Ovary (tissue), 9 donors: ENCODE data around the gene CNRIP1. TPM values are rescaled to one million over a fixed set of nuclear protein-coding genes. Genes with fewer than 3 reads are reported as not detected.

ENCODE experiments used
- DNase-seq, 5 donors: peaks; one replicate each; pipeline ENCODE4 v3.0.0-alpha.2; 2019 to 2020
- H3K27ac ChIP-seq, 2 donors: fragments of 200-600 bp; one replicate each; pipeline versions ENCODE4 v1.5.1 to v1.8.0; 2019 to 2022
- H3K27me3 ChIP-seq: fragments of 200-600 bp; one replicate; pipeline ENCODE4 v1.8.0; 2022
- H3K36me3 ChIP-seq: fragments of 200-600 bp; sonication (generic); one replicate; pipeline ENCODE4 v1.5.1; 2019
- H3K4me1 ChIP-seq: one replicate; pipeline ENCODE4 v1.8.1; 2013; ENCODE audit warnings: mild to moderate bottlenecking, moderate library complexity; ENCODE audit not compliant: insufficient read depth
- H3K4me3 ChIP-seq: fragments of 200-600 bp; sonication (generic); one replicate; pipeline ENCODE4 v1.5.1; 2017
- H3K9me3 ChIP-seq, 2 donors: fragments of 200-600 bp in 1 of 2; sonication (generic) in 1 of 2; one replicate each; pipeline versions ENCODE4 v1.5.1 to v1.8.1; 2013 to 2019; ENCODE audit warnings: mild to moderate bottlenecking in 1 of 2, moderate library complexity in 1 of 2
- EP300 ChIP-seq: sonication (generic); formaldehyde crosslinking; IDR thresholded peaks from one replicate; pipeline ENCODE4 v1.6.1; 2017; ENCODE audit warnings: antibody characterized with exemption
- POLR2A ChIP-seq: fragments of 450-650 bp; IDR thresholded peaks from one replicate; pipeline ENCODE4 v1.6.1; 2017; ENCODE audit warnings: antibody characterized with exemption, mild to moderate bottlenecking, moderate library complexity
- WGBS, 3 donors: extraction: QIAGEN DNeasy Blood & Tissue Kit in 1 of 3; methylation state at CpG; one replicate each; pipeline versions ENCODE4 v1.1.5 to v1.1.7; 2013 to 2017; 5-methylcytosine and 5-hydroxymethylcytosine counted together
- intact Hi-C, 4 donors: fragments of 100-400 bp; cut with DNase I; formaldehyde crosslinking; loops; one replicate each; pipeline versions ENCODE4 v1.11.0 to v1.15.1; 2022 to 2023
- polyA plus RNA-seq, 2 donors: library from polyadenylated mRNA; stranded (reverse); fragments of 200-250 nt in 1 of 2; fragments of 350-450 nt in 1 of 2; fragmentation: Illumina TruSeq in 1 of 2; extraction: RNeasy Lipid Tissue Mini Kit (QIAGEN cat#74804) in 1 of 2; gene quantifications; one replicate each; pipeline ENCODE4 v1.2.3, GENCODE V29; 2013 to 2014
- total RNA-seq, 7 donors: library from RNA; depleted of rRNA in 2 of 7; stranded (reverse); fragments of >200 nt in 2 of 7; fragmentation: NEBNext Ultra II Directional in 3 of 7; extraction: Animal tissue kit (Norgen Biotek cat#: 25700) in 3 of 7; gene quantifications; one replicate each; pipeline versions ENCODE4 v1.1.0 to v1.2.4, GENCODE V29; 2016 to 2023
- TF ChIP-seq, protein P1 (sequence below), 3 donors: fragments of 450-650 bp in 2 of 3; fragments of 200-600 bp in 1 of 3; IDR thresholded peaks; one replicate each; pipeline versions ENCODE4 v1.5.1 to v1.8.0; 2016 to 2022; ENCODE audit warnings: antibody characterized with exemption in 3 of 3, mild to moderate bottlenecking in 1 of 3
- donor health status: DM: no; HTN: no; CAD: no; lungs with moderate emphysema.
- donor health status: DM: no; HTN: no; CAD: no.
- donor health status: Bipolar disorder and iron deficiency.
- donor health status: DM: yes; HTN: yes; CAD: no.
- donor health status: DM: no; HTN: no; CAD: no.
- donor health status: DM: yes; HTN: yes; CAD: no.

The CNRIP1 gene
- total and polyA plus RNA-seq, 9 donors: 29.8 to 95.5 (median 50.2) TPM

DNA sequence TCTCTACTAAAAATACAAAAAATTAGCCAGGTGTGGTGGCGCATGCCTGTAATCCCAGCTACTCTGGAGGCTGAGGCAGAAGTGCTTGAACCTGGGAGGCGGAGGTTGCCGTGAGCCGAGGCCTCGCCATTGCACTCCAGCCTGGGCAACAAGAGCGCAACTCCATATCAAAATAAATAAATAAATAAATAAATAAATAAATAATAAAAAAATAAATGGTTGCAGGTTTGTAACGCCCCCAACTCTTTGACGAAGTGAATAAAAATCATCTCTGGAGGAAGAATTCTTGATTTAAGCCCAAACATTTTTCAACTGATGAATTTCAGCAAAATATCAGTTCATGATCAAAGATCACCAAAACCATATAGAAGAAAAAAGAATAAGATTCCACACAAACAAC, 13.3 kb upstream of the CNRIP1 start:
- Histone ChIP-seq H3K27me3 (no peaks in the 10 kb centered on the region), H3K36me3 (no peaks in the 10 kb centered on the region), H3K4me1 (no peaks in the 10 kb centered on the region), H3K4me3 (no peak overlapping the region), H3K9me3 (no peaks in the 10 kb centered on the region), H3K27ac (no peak overlapping the region)
- intact Hi-C loops: no loop called here
- DNase-seq: no peak
- TF ChIP-seq, protein P1, sequence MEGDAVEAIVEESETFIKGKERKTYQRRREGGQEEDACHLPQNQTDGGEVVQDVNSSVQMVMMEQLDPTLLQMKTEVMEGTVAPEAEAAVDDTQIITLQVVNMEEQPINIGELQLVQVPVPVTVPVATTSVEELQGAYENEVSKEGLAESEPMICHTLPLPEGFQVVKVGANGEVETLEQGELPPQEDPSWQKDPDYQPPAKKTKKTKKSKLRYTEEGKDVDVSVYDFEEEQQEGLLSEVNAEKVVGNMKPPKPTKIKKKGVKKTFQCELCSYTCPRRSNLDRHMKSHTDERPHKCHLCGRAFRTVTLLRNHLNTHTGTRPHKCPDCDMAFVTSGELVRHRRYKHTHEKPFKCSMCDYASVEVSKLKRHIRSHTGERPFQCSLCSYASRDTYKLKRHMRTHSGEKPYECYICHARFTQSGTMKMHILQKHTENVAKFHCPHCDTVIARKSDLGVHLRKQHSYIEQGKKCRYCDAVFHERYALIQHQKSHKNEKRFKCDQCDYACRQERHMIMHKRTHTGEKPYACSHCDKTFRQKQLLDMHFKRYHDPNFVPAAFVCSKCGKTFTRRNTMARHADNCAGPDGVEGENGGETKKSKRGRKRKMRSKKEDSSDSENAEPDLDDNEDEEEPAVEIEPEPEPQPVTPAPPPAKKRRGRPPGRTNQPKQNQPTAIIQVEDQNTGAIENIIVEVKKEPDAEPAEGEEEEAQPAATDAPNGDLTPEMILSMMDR (IDR thresholded peaks at IDR 0.05): no peak
- TF ChIP-seq EP300 (no peak), POLR2A (no peak)
- 85 to 89% (median 85%) methylated on average over 8 of the region's 8 CpGs for WGBS, 3 donors

DNA sequence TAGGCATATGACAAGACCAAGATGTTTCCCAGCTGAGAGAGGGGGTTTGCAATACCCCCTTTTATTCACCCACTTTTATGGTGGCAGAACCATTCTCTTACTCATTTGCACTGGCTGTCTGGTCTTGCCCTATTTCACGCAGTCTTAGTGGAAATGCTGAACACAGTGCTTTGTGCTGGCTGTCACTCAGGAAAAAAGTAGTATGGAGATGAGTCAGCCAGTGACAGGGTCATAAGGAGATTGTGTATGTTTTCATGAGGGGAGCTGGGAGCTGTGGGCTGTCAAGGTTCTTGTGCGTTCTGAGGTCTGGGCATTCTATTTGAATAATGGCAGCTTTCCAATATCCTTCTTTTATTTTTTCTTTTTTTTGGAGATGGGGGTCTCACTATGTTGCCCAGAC, 10.9 kb upstream of the CNRIP1 start:
- H3K4me1 ChIP-seq: no peaks in the 10 kb centered on the region
- no peak for DNase-seq
- H3K9me3 ChIP-seq: no peaks in the 10 kb centered on the region
- H3K4me3 ChIP-seq: no peak overlapping the region
- WGBS, 3 donors: 33 to 44% (median 39%) methylated on average over 2 of the region's 2 CpGs
- no peaks in the 10 kb centered on the region for H3K36me3 ChIP-seq
- TF ChIP-seq POLR2A (no peak), EP300 (no peak)
- no peaks in the 10 kb centered on the region for H3K27me3 ChIP-seq
- H3K27ac ChIP-seq: no peak overlapping the region
- intact Hi-C loops: no loop called here

DNA sequence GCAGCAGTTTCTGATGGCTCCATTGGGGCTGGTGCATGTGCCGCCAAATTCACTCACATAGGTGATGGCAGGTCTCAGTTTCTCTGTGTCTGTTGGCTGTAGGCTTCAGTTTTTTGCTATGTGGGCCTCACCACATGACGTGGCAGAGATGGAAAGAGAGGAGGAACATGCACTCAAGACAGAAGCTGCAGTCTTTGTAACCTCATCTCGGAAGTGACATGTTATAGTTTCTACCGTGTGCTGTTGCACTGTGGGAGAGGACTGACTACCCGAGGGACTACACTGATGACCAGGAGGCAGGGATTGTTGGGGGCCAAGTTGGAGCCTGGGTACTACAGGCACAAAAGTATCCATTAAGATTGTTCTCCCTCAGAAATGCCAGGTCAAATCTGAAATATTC, 9.2 kb upstream of the CNRIP1 start:
- no peaks in the 10 kb centered on the region for H3K36me3 ChIP-seq
- no peak for TF ChIP-seq POLR2A
- TF ChIP-seq, protein P1 (IDR thresholded peaks at IDR 0.05): no peak
- no peak for TF ChIP-seq EP300
- intact Hi-C loops: no loop called here
- H3K27me3 ChIP-seq: no peaks in the 10 kb centered on the region
- no peak overlapping the region for H3K4me3 ChIP-seq
- H3K9me3 ChIP-seq: no peaks in the 10 kb centered on the region
- WGBS, 3 donors: 64 to 75% (median 67%) methylated on average over 5 of the region's 5 CpGs
- H3K27ac ChIP-seq: no peak overlapping the region
- no peak for DNase-seq
- no peaks in the 10 kb centered on the region for H3K4me1 ChIP-seq

DNA sequence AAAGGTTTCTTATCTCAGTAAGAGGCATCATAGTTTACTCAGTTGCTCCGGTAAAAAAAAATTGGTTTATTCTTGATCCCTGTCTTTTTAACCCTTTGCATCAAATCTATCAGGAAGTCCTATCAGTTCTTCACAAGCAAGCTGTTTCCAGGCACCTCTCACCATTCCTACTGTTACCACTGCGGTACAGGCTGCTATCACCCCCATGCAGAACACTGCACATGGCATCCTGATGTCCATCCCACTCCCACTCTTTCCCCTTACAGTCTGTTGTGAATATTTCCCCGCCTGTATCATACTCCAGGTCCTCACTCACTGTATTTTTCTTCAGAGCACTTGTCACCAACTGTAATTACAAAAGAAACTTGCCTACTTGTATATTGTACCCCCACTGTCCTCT, 5.3 kb upstream of the CNRIP1 start:
- Histone ChIP-seq H3K27me3 (no peaks in the 10 kb centered on the region), H3K36me3 (no peaks in the 10 kb centered on the region), H3K27ac (no peak overlapping the region), H3K9me3 (no peaks in the 10 kb centered on the region), H3K4me1 (peaks cover 3% of the 10 kb centered on the region), H3K4me3 (no peak overlapping the region)
- DNase-seq: no peak
- 72 to 84% (median 78%) methylated on average over 3 of the region's 3 CpGs for WGBS, 3 donors
- TF ChIP-seq EP300 (no peak), POLR2A (no peak)
- TF ChIP-seq, protein P1 (IDR thresholded peaks at IDR 0.05): no peak
- intact Hi-C loops: no loop called here

DNA sequence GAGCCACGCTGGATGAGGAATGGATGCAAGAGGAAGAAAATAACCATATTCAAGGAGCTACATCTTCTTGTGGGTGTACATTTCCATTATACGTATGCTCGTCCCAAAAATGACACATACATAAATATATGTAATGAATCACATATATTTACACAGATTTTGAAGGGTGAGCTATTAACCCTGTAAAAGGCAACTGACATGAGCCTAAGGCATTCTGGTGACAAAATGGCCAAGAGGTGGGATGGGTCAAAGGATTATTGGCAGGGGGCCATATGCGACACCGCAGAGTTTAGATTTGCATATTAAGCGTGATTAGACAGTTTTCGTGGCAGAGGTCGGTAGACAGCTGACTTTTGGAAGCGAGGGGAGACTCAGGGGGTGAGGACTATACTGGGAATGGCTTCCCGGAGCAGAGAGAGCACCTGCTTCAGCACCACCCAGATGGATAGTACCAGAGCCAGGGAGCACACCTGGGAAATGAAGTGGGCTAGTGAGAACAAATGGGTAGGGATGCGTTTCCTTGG, 431 bp upstream of the CNRIP1 start:
- no peaks in the 10 kb centered on the region for H3K9me3 ChIP-seq
- peak overlapping the region; percentile 64 for H3K4me3 ChIP-seq
- DNase-seq: peak; percentile 24 to 54 (median 48)
- 1 to 3% (median 2%) methylated on average over 11 of the region's 11 CpGs for WGBS, 3 donors
- intact Hi-C loops: no loop called here
- peak overlapping the region; percentile 69 to 95 for H3K27ac ChIP-seq
- TF ChIP-seq EP300 (no peak), POLR2A (no peak)
- TF ChIP-seq, protein P1 (IDR thresholded peaks at IDR 0.05): no peak
- peaks cover 5% of the 10 kb centered on the region for H3K4me1 ChIP-seq
- H3K27me3 ChIP-seq: no peaks in the 10 kb centered on the region
- H3K36me3 ChIP-seq: no peaks in the 10 kb centered on the region
